K562 (cell line): Measurements from ENCODE around the gene MEIS2. TPM values are rescaled to one million over a fixed set of nuclear protein-coding genes. Genes with fewer than 3 reads are reported as not detected.

ENCODE experiments used
- ATAC-seq: fragments of 200-7000 bp; cut with Tn5 transposase; 3 replicates; pipeline ENCODE4 v1.9.1; 2020; ENCODE audit warnings: moderate library complexity
- BruUV-seq: library from RNA; stranded (reverse); fragments of 400-500 nt; replicated peaks from 2 replicates; lab custom pipeline; 2021; lab: Mats Ljungman, UMichigan
- CTCF ChIA-PET: fragments of 300-600 bp; formaldehyde crosslinking; extraction: SDS; loops from one replicate; lab custom pipeline; 2021; ENCODE audit warnings: low intra/inter-chr PET ratio; lab: Yijun Ruan, JAX
- POLR2A ChIA-PET: fragments of 300-600, 350-650 bp; sonication (Branson Sonifier 250); formaldehyde crosslinking; extraction: SDS; loops from one replicate; lab custom pipeline; 2021; ENCODE audit warnings: antibody characterized with exemption, inconsistent platforms; lab: Yijun Ruan, JAX
- DNase-seq, 4 experiments: peaks; one replicate each; pipeline versions ENCODE4 v3.0.0 to v3.0.0-alpha.2; 2011 to 2018; ENCODE audit warnings: low spot score in 3 of 4, mixed read lengths in 3 of 4; ENCODE audit errors: extremely low read depth in 1 of 4
- FAIRE-seq: peaks from 2 replicates; lab custom pipeline; 2011; peaks lifted over from hg19 to GRCh38; lab: Jason Lieb, UNC
- H2AFZ ChIP-seq: 2 replicates; pipeline ENCODE4 v1.6.0; 2011; ENCODE audit warnings: low read depth, low read length, control low read depth, inconsistent platforms
- H3K27ac ChIP-seq: fragments of 200-600 bp; 3 replicates; pipeline ENCODE4 v1.8.0; 2011; ENCODE audit warnings: low read depth, mild to moderate bottlenecking, control low read depth, inconsistent platforms, low read length, moderate library complexity, mixed read lengths; ENCODE audit errors: extremely low read depth
- H3K27me3 ChIP-seq, 2 experiments: fragments of 300-600 bp in 1 of 2; 2 replicates in 1 of 2; 3 replicates in 1 of 2; pipeline versions ENCODE4 v1.6.0 to v1.8.0; 2011; ENCODE audit warnings: inconsistent platforms in 2 of 2, low read length in 2 of 2, mild to moderate bottlenecking in 1 of 2, mixed read lengths in 1 of 2, moderate library complexity in 1 of 2; ENCODE audit not compliant: control insufficient read depth in 2 of 2, insufficient read depth in 2 of 2
- H3K36me3 ChIP-seq: fragments of 300-600 bp; 3 replicates; pipeline ENCODE4 v1.8.0; 2011; ENCODE audit warnings: mild to moderate bottlenecking, low read length, inconsistent platforms; ENCODE audit not compliant: control insufficient read depth, insufficient read depth
- H3K4me1 ChIP-seq, 2 experiments: fragments of 200-600 bp in 1 of 2; replicated peaks in 1 of 2; 2 replicates in 1 of 2; 3 replicates in 1 of 2; pipeline versions ENCODE4 v1.5.1 to v1.8.0; 2011; ENCODE audit warnings: inconsistent platforms in 2 of 2, low read length in 2 of 2, mild to moderate bottlenecking in 1 of 2, mixed read lengths in 1 of 2, moderate library complexity in 1 of 2; ENCODE audit not compliant: control insufficient read depth in 2 of 2, insufficient read depth in 2 of 2
- H3K4me2 ChIP-seq: 2 replicates; pipeline ENCODE4 v1.6.1; 2011; ENCODE audit warnings: low read length, control low read depth, inconsistent platforms, mixed read lengths; ENCODE audit not compliant: insufficient read depth
- H3K4me3 ChIP-seq: fragments of 200-600 bp; sonication (generic), shearing (Covaris generic); 2 replicates; pipeline ENCODE4 v1.5.1; 2016; ENCODE audit warnings: control low read depth, inconsistent platforms
- H3K79me2 ChIP-seq: fragments of 200-600 bp; 3 replicates; pipeline ENCODE4 v1.8.0; 2011; ENCODE audit warnings: low read length, inconsistent platforms; ENCODE audit not compliant: control insufficient read depth, insufficient read depth
- H3K9ac ChIP-seq, 2 experiments: 2 replicates each; pipeline versions ENCODE4 v1.6.0 to v1.6.1; 2011; ENCODE audit warnings: low read depth in 2 of 2, low read length in 2 of 2, control low read depth in 1 of 2, inconsistent platforms in 1 of 2, mild to moderate bottlenecking in 1 of 2, mixed read lengths in 1 of 2; ENCODE audit not compliant: insufficient read depth in 1 of 2
- H3K9me1 ChIP-seq: one replicate; pipeline ENCODE4 v1.6.0; 2011; ENCODE audit warnings: inconsistent platforms, mild to moderate bottlenecking, low read length, moderate library complexity; ENCODE audit not compliant: control insufficient read depth, insufficient read depth
- H3K9me3 ChIP-seq: replicated peaks from 2 replicates; pipeline ENCODE4 v1.5.1; 2011; ENCODE audit warnings: low read depth, low read length, inconsistent platforms; ENCODE audit not compliant: control insufficient read depth, insufficient read depth
- H4K20me1 ChIP-seq: replicated peaks from 2 replicates; pipeline ENCODE4 v1.6.1; 2011; ENCODE audit warnings: low read length, inconsistent platforms, mixed read lengths; ENCODE audit not compliant: control insufficient read depth, insufficient read depth
- ASH1L ChIP-seq: fragments of 450-650 bp; IDR thresholded peaks from 2 replicates; pipeline ENCODE4 v1.6.1; 2018; ENCODE audit warnings: borderline replicate concordance, mild to moderate bottlenecking, low read depth; ENCODE audit not compliant: partially characterized antibody
- CBFA2T2 ChIP-seq: fragments of 450-650 bp; conservative IDR thresholded peaks from 2 replicates; pipeline ENCODE4 v1.6.1; 2017; ENCODE audit warnings: mild to moderate bottlenecking
- CHD1 ChIP-seq: fragments of 200-600 bp; sonication (generic); IDR thresholded peaks from one replicate; pipeline ENCODE4 v1.6.1; 2012; ENCODE audit warnings: mild to moderate bottlenecking, moderate library complexity, low read length, inconsistent platforms
- E2F1 ChIP-seq: sonication (generic); formaldehyde crosslinking; IDR thresholded peaks from 2 replicates; pipeline ENCODE4 v1.8.1; 2023; ENCODE audit warnings: mild to moderate bottlenecking, missing genetic modification reagents, moderate library complexity
- HES1 ChIP-seq: fragments of 450-650 bp; IDR thresholded peaks from 2 replicates; pipeline ENCODE4 v1.6.1; 2016; ENCODE audit warnings: low read depth, mild to moderate bottlenecking, moderate library complexity
- RNF2 ChIP-seq: sonication (generic); IDR thresholded peaks from 2 replicates; pipeline ENCODE4 v1.6.1; 2016
- SRSF3 ChIP-seq: fragments of 200-400 bp; formaldehyde crosslinking; IDR thresholded peaks from 2 replicates; pipeline ENCODE4 v1.6.1; 2016; ENCODE audit warnings: mild to moderate bottlenecking, low read length, moderate library complexity; ENCODE audit not compliant: insufficient read depth
- THRA ChIP-seq: fragments of 450-650 bp; IDR thresholded peaks from 2 replicates; pipeline ENCODE4 v1.6.1; 2017; ENCODE audit warnings: mild to moderate bottlenecking, moderate library complexity
- XRCC4 ChIP-seq: IDR thresholded peaks from one replicate; pipeline ENCODE4 v1.6.1; 2011; ENCODE audit not compliant: insufficient read depth, insufficient read length; ENCODE audit errors: extremely low read depth
- ZBTB8A ChIP-seq: fragments of 450-650 bp; IDR thresholded peaks from 2 replicates; pipeline ENCODE4 v1.6.1; 2018; ENCODE audit warnings: mild to moderate bottlenecking, moderate library complexity; ENCODE audit not compliant: partially characterized antibody
- ZNF263 ChIP-seq: sonication (generic); formaldehyde crosslinking; IDR thresholded peaks from 2 replicates; pipeline ENCODE4 v1.8.0; 2022; ENCODE audit warnings: mild to moderate bottlenecking, missing genetic modification reagents, borderline replicate concordance
- ZNF518B ChIP-seq: fragments of 250-450 bp; sonication (Bioruptor Pico); IDR thresholded peaks from 2 replicates; pipeline ENCODE4 v1.5.0; 2021; ENCODE audit warnings: mild to moderate bottlenecking, moderate library complexity
- ZNF785 ChIP-seq: fragments of 250-450 bp; sonication (Bioruptor Pico); IDR thresholded peaks from 2 replicates; pipeline ENCODE4 v1.4.0; 2020; ENCODE audit warnings: mild to moderate bottlenecking
- WGBS: fragments of 100-300 bp; shearing (Covaris generic); methylation state at CpG from one replicate; pipeline ENCODE4 v1.1.6; 2016; ENCODE audit warnings: low coverage, mixed read lengths; ENCODE audit not compliant: insufficient coverage; ENCODE audit errors: missing lambda C conversion rate; 5-methylcytosine and 5-hydroxymethylcytosine counted together
- in situ Hi-C: fragments of 300-500 bp; cut with MboI; formaldehyde crosslinking; loops from 4 replicates; pipeline ENCODE4 v1.15.0; 2018; ENCODE audit warnings: inconsistent platforms, mixed read lengths
- intact Hi-C: fragments of 100-400 bp; cut with micrococcal nuclease; formaldehyde crosslinking; loops from 2 replicates; pipeline ENCODE4 v1.14.2; 2022
- polyA plus RNA-seq, 8 experiments: library from polyadenylated mRNA; depleted of rRNA in 4 of 8; stranded (reverse) in 5 of 8; unstranded in 3 of 8; fragments of >200 nt; fragmentation: Nextera tagmentation in 2 of 8; fragmentation: Illumina TruSeq in 1 of 8; extraction: Ambion mirVana in 2 of 8; extraction: Trizol in 1 of 8; gene quantifications; 2 replicates each; pipeline versions ENCODE4 v1.2.1 to v1.2.3, GENCODE V29; 2011 to 2014; ENCODE audit warnings: inconsistent platforms in 1 of 8, missing spikeins in 1 of 8
- total RNA-seq, 7 experiments: library from RNA; depleted of rRNA in 6 of 7; stranded (reverse); fragments of >200 nt in 6 of 7; fragmentation: Illumina TruSeq in 2 of 7; extraction: Trizol in 2 of 7; gene quantifications; 2 replicates each; pipeline versions ENCODE4 v1.2.1 to v1.2.3, GENCODE V29; 2011 to 2021; ENCODE audit warnings: low replicate concordance in 1 of 7

MEIS2 gene
- total and polyA plus RNA-seq, 9 of the 15 experiments (the other 6 are each of a cell fraction or from before 2014, with no cell fraction given) = 7.5 to 64.2 (median 22.3) TPM

- DNase-seq (no peak), FAIRE-seq (no peak), ATAC-seq (no peak)
- no peaks in the 10 kb centered on the region for H3K9me1 ChIP-seq
- peaks cover 65% of the 10 kb centered on the region for H3K36me3 ChIP-seq
- H3K4me1 ChIP-seq = peaks cover 9 to 28% of the 10 kb centered on the region in 2 experiments; a peak in 4 of 5 replicates
- H4K20me1 ChIP-seq = no peaks in the 10 kb centered on the region
- POLR2A ChIA-PET = interaction anchor here (0.5 to 1.2 kb wide), 8 partner anchors 9 to 265 kb away, joined by 3 to 5 read pairs (median 3); no protein-coding TSS in a partner anchor
- CTCF ChIA-PET = no interaction called here
- no peak overlapping the region for H3K4me3 ChIP-seq
- TF ChIP-seq RNF2 (no peak), ZNF518B (CRISPR knock-in tag) (no peak), ASH1L (no peak), XRCC4 (no peak), SRSF3 (no peak), HES1 (no peak), THRA (no peak), ZBTB8A (no peak), E2F1 (CRISPR knock-in tag) (no peak), CBFA2T2 (no peak), CHD1 (no peak), ZNF263 (no peak), ZNF785 (no peak)
- intact Hi-C loops = no loop called here
- H3K27ac ChIP-seq = no peak overlapping the region
- no peak overlapping the region for H3K9ac ChIP-seq
- in situ Hi-C loops = no loop called here
- H2AFZ ChIP-seq = no peak overlapping the region
- no peak overlapping the region for H3K4me2 ChIP-seq
- no peaks in the 10 kb centered on the region for H3K9me3 ChIP-seq
- peaks cover 76% of the 10 kb centered on the region for H3K79me2 ChIP-seq
- BruUV-seq = no TSS peak
- no peaks in the 10 kb centered on the region for H3K27me3 ChIP-seq
- 96% methylated on average over 14 of the region's 36 CpGs for WGBS
Observed at GRCh38 chr15:37094915-37095711, 5.2 kb downstream of the MEIS2 start.
